ENCODE results near the gene MAP1B.

Gene MAP1B

DNA sequence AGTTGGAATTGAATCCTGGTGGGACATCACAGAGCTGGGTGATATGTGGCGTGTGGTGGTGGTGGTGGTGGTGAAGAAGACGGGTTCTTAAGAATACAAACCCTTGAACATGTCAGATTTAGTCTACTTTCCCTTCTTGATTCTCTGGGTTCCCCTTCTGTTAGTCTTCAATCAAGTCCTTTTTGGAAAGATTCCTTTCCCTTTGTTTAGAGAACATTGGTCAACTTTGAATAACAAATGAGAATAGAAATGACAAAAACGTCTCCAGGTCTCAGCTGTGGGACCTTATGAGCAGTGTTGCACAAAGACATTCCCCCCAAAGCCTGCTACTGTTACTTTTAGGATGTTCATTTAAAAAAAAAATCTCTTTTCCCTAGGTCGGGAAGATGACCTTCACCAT, 46.3 kb downstream of the MAP1B start:
- DNase-seq (ENCODE audit: low spot score): no peak
- in situ Hi-C loops (cut with MboI; ENCODE audit: low sequenced_read_pairs, unreplicated experiment): no loop called here
- TF ChIP-seq, protein P1, sequence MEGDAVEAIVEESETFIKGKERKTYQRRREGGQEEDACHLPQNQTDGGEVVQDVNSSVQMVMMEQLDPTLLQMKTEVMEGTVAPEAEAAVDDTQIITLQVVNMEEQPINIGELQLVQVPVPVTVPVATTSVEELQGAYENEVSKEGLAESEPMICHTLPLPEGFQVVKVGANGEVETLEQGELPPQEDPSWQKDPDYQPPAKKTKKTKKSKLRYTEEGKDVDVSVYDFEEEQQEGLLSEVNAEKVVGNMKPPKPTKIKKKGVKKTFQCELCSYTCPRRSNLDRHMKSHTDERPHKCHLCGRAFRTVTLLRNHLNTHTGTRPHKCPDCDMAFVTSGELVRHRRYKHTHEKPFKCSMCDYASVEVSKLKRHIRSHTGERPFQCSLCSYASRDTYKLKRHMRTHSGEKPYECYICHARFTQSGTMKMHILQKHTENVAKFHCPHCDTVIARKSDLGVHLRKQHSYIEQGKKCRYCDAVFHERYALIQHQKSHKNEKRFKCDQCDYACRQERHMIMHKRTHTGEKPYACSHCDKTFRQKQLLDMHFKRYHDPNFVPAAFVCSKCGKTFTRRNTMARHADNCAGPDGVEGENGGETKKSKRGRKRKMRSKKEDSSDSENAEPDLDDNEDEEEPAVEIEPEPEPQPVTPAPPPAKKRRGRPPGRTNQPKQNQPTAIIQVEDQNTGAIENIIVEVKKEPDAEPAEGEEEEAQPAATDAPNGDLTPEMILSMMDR (IDR thresholded peaks at IDR 0.05; ENCODE audit: borderline replicate concordance, control extremely low read depth, extremely low read depth, insufficient read depth, missing control alignments): no peak

DNA sequence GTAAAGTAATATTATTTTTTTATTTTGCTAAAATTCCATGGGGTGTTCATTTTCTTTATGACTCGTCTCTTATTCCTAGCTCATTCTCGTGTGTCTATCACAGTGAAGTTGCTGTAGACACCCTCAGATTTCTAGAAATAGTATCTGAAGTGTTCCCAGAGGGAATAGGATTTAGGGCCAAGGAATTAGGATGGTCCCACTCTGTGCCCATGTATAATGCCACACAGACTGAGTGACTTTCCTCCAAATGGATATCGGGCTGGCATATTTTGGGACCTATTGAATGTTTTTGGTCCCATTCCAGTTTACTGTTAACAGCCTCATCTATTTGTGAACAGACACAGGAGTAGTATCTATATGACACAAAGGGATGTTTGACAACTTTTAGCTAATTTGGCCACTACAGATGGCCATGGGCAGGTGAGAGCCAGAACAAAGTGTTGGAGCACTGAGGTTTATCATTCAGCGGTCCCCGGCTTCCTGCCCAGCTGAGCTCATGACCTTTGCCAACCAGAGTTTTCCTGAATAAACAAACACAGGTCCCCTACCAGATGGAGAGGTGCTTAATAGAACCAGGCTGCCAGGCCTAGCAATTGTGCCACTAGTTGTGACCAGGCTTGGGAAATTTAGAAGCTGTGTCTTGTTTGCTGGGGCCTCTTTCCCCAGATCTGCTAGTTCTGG, 46.9 kb downstream of the MAP1B start:
- no peak for DNase-seq (ENCODE audit: low spot score)
- in situ Hi-C loops (cut with MboI; ENCODE audit: low sequenced_read_pairs, unreplicated experiment): no loop called here
- TF ChIP-seq, protein P1 (IDR thresholded peaks at IDR 0.05; ENCODE audit: borderline replicate concordance, control extremely low read depth, extremely low read depth, insufficient read depth, missing control alignments): no peak

DNA sequence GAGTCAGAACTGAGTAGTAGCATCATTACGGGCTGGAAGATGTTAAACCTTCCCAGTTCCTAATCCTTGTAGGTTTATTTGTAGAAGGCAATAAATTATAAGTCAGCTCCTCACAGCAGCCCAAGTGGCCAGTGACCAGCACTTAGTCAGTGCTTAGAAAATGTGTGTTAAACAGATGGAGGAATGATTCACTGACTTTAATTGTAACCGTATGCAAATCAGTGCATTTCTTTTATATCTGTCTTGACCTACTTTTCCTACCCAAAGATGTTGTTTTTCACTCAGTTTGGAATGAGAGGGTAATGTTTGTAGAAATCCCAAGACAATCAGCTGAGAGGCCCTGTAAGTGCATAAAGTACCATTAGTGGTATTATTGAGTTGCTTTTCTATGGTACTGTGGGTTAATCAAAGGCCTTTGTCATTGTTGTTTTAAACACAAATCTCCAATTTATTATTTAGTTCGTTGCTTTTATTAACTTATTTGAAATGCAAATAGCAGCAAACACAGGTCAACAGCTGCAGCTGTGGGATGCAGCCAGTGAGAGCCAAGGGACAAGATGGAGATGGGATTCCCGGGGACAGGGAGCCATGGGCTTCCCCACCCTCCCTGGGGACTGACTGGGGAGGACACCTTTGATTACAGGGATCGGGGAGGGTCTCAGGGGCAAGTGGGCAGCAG, 49.8 kb downstream of the MAP1B start:
- in situ Hi-C loops (cut with MboI; ENCODE audit: low sequenced_read_pairs, unreplicated experiment): no loop called here
- no peak for DNase-seq (ENCODE audit: low spot score)
- TF ChIP-seq, protein P1 (IDR thresholded peaks at IDR 0.05; ENCODE audit: borderline replicate concordance, control extremely low read depth, extremely low read depth, insufficient read depth, missing control alignments): no peak

DNA sequence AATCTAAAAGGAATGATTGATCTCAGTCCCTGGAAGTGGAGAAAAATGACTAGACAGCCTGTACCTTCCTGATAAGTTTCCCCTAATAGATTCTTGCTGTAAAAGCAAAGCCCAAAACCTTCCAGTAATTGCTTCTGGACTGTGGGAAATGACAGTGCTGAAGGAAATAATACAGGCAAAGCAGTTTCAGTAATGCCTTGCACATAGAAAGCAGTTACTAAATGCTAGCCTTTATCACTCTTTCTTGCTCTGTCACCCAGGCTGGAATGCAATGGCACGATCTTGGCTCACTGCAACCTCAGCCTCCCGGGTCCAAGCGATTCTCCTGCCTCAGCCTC, 50.3 kb downstream of the MAP1B start:
- DNase-seq (ENCODE audit: low spot score): no peak
- TF ChIP-seq, protein P1 (IDR thresholded peaks at IDR 0.05; ENCODE audit: borderline replicate concordance, control extremely low read depth, extremely low read depth, insufficient read depth, missing control alignments): no peak
- in situ Hi-C loops (cut with MboI; ENCODE audit: low sequenced_read_pairs, unreplicated experiment): no loop called here

DNA sequence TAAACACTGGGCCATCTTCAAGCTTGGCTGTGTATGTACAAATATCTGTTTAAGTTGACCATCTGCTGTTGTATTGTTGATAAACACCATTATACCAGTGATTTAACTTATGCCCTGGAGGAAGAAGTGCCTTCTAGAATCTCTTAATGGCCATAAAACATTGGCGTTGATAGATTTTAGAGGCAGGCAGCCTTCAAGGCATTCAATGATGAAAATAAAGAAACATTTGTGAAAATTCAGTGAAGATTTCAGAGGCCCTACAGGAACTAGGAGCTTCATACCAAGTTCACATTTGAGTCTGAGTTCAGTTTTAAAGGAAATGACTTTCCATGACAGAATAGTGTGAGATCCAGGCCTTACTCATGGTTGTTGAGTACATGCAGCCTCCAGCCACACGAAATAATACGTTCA, 52.2 kb downstream of the MAP1B start:
- TF ChIP-seq, protein P1 (IDR thresholded peaks at IDR 0.05; ENCODE audit: borderline replicate concordance, control extremely low read depth, extremely low read depth, insufficient read depth, missing control alignments): no peak
- DNase-seq (ENCODE audit: low spot score): no peak
- in situ Hi-C loops (cut with MboI; ENCODE audit: low sequenced_read_pairs, unreplicated experiment): no loop called here

DNA sequence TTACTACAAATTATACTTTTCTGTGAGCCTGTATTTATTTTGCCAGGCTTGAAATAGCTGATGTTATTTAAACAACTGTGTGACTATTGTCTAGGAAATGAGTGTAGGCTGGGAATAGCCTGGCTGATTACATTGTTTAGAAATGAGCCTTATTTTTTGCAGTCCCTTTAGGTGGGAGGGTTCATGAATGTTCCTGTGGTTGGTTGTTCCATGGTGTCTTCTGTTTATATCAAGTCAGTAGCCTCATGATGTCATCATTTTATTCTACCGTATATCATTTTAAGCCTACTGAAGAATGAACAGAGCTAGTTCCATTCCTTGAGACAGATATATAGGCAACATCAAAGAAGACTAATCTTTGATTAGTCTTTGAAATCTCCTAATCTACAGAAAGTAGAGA, 53.1 kb downstream of the MAP1B start:
- DNase-seq (ENCODE audit: low spot score): no peak
- in situ Hi-C loops (cut with MboI; ENCODE audit: low sequenced_read_pairs, unreplicated experiment): no loop called here
- TF ChIP-seq, protein P1 (IDR thresholded peaks at IDR 0.05; ENCODE audit: borderline replicate concordance, control extremely low read depth, extremely low read depth, insufficient read depth, missing control alignments): no peak

Measured in GM13976 (cell line).